A549 (cell line): ENCODE data around the gene ZDHHC18. TPM values are rescaled to one million over a fixed set of nuclear protein-coding genes. Genes with fewer than 3 reads are reported as not detected.

ENCODE experiments used
- ATAC-seq, 2 experiments: fragments of 200-7000 bp in 1 of 2; fragments of >200 bp in 1 of 2; cut with Nextera tagmentation in 1 of 2; cut with Tn5 transposase in 1 of 2; 3 replicates each; pipeline versions ENCODE4 v1.8.0 to v1.9.1; 2018 to 2020; ENCODE audit warnings: mild to moderate bottlenecking in 1 of 2, moderate library complexity in 1 of 2
- CTCF ChIA-PET: fragments of 300-600 bp; sonication (Branson Sonifier 250); formaldehyde crosslinking; extraction: SDS; loops from one replicate; lab custom pipeline; 2021; ENCODE audit warnings: antibody characterized with exemption, inconsistent platforms; lab: Yijun Ruan, JAX
- POLR2A ChIA-PET: fragments of 350-600 bp; formaldehyde crosslinking; extraction: SDS; loops from one replicate; lab custom pipeline; 2021; ENCODE audit warnings: antibody characterized with exemption, inconsistent platforms; lab: Yijun Ruan, JAX
- DNase-seq, 2 experiments: peaks; one replicate each; pipeline versions ENCODE4 v3.0.0 to v3.0.0-alpha.2; 2011 to 2016; ENCODE audit warnings: low read depth in 1 of 2, low spot score in 1 of 2
- FAIRE-seq: peaks from 2 replicates; lab custom pipeline; 2011; peaks lifted over from hg19 to GRCh38; lab: Jason Lieb, UNC
- H3K27ac ChIP-seq, 2 experiments: fragments of >200 bp; sonication (Bioruptor Twin); formaldehyde crosslinking; 3 replicates each; pipeline ENCODE4 v1.5.1; 2016 to 2017
- H3K4me1 ChIP-seq: fragments of >200 bp; sonication (Bioruptor Twin); formaldehyde crosslinking; 3 replicates; pipeline ENCODE4 v1.6.1; 2016
- H3K4me2 ChIP-seq: fragments of >200 bp; sonication (Bioruptor Twin); formaldehyde crosslinking; 3 replicates; pipeline ENCODE4 v1.6.1; 2016
- H3K4me3 ChIP-seq: fragments of >200 bp; sonication (Bioruptor Twin); formaldehyde crosslinking; 3 replicates; pipeline ENCODE4 v1.5.1; 2016
- H3K9me3 ChIP-seq: fragments of >200 bp; sonication (Bioruptor Twin); formaldehyde crosslinking; 3 replicates; pipeline ENCODE4 v1.6.1; 2016
- CEBPB ChIP-seq, 2 experiments: fragments of >200 bp in 1 of 2; sonication (Bioruptor Twin) in 1 of 2; formaldehyde crosslinking in 1 of 2; IDR thresholded peaks; 2 replicates each; pipeline ENCODE4 v1.6.1; 2012 to 2016
- CHD4 ChIP-seq: fragments of 200-600 bp; sonication (generic); IDR thresholded peaks from 2 replicates; pipeline ENCODE4 v1.6.1; 2016; ENCODE audit warnings: antibody characterized with exemption, mild to moderate bottlenecking, borderline replicate concordance
- EHMT2 ChIP-seq: fragments of 200-600 bp; sonication (generic); IDR thresholded peaks from 2 replicates; pipeline ENCODE4 v1.6.1; 2016; ENCODE audit warnings: antibody characterized with exemption, low read depth, mild to moderate bottlenecking, moderate library complexity
- ESRRA ChIP-seq: fragments of 150-350 bp; IDR thresholded peaks from 2 replicates; pipeline ENCODE4 v1.6.1; 2014; ENCODE audit warnings: mild to moderate bottlenecking, low read length, borderline replicate concordance
- HEYL ChIP-seq: fragments of 250-450 bp; sonication (Bioruptor Pico); IDR thresholded peaks from 2 replicates; pipeline ENCODE4 v1.8.0; 2021; ENCODE audit warnings: mild to moderate bottlenecking, moderate library complexity
- HOXA7 ChIP-seq: fragments of 250-450 bp; sonication (Bioruptor Pico); IDR thresholded peaks from 2 replicates; pipeline ENCODE4 v1.5.0; 2020; ENCODE audit warnings: mild to moderate bottlenecking, moderate library complexity
- HOXB13 ChIP-seq: fragments of 250-450 bp; sonication (Bioruptor Pico); IDR thresholded peaks from 2 replicates; pipeline ENCODE4 v1.5.0; 2020; ENCODE audit warnings: low read depth, mild to moderate bottlenecking, moderate library complexity
- JUN ChIP-seq, 2 experiments: fragments of >200 bp; sonication (Bioruptor Twin); formaldehyde crosslinking; IDR thresholded peaks; 2 replicates in 1 of 2; 3 replicates in 1 of 2; pipeline ENCODE4 v1.6.1; 2016 to 2017
- MAZ ChIP-seq: fragments of 150-350 bp; IDR thresholded peaks from 2 replicates; pipeline ENCODE4 v1.6.1; 2014; ENCODE audit warnings: antibody characterized with exemption, low read depth, low read length, borderline replicate concordance
- RFX5 ChIP-seq: fragments of 450-650 bp; IDR thresholded peaks from 2 replicates; pipeline ENCODE4 v1.7.1; 2014; ENCODE audit warnings: antibody characterized with exemption, mild to moderate bottlenecking, moderate library complexity
- RNF2 ChIP-seq: fragments of 200-600 bp; sonication (generic); IDR thresholded peaks from 2 replicates; pipeline ENCODE4 v1.6.1; 2016; ENCODE audit warnings: low read depth, mild to moderate bottlenecking, antibody characterized with exemption, moderate library complexity, borderline replicate concordance
- SREBF2 ChIP-seq: fragments of 450-650 bp; IDR thresholded peaks from 2 replicates; pipeline ENCODE4 v1.6.1; 2014; ENCODE audit warnings: mild to moderate bottlenecking, moderate library complexity
- ZC3H11A ChIP-seq: fragments of 450-650 bp; IDR thresholded peaks from 2 replicates; pipeline ENCODE4 v1.6.1; 2014; ENCODE audit warnings: antibody characterized with exemption, mild to moderate bottlenecking
- ZNF302 ChIP-seq: fragments of 250-450 bp; sonication (Bioruptor Pico); IDR thresholded peaks from 2 replicates; pipeline ENCODE4 v1.9.0; 2021; ENCODE audit warnings: inconsistent platforms, mild to moderate bottlenecking, moderate library complexity
- WGBS: methylation state at CpG from one replicate; pipeline ENCODE4 v1.1.6; 2017; ENCODE audit errors: missing lambda C conversion rate; 5-methylcytosine and 5-hydroxymethylcytosine counted together
- polyA plus RNA-seq, 4 experiments: library from polyadenylated mRNA; depleted of rRNA in 3 of 4; stranded (reverse); fragments of >200 nt; fragmentation: RNase III in 1 of 4; extraction: RNeasy Plus Mini Kit Qiagen cat#74134 plus additional on column Dnase treatment in 1 of 4; gene quantifications; 2 replicates in 3 of 4; 3 replicates in 1 of 4; pipeline ENCODE4 v1.2.3, GENCODE V29; 2011 to 2017
- TF ChIP-seq, protein P1 (sequence below): IDR thresholded peaks from 2 replicates; pipeline ENCODE4 v1.6.1; 2012
- TF ChIP-seq, protein P2 (sequence below): fragments of 150-350 bp; IDR thresholded peaks from 2 replicates; pipeline ENCODE4 v1.6.1; 2014; ENCODE audit warnings: low read depth, mild to moderate bottlenecking, low read length
- TF ChIP-seq, protein P3 (sequence below): fragments of 250-450 bp; sonication (Bioruptor Pico); IDR thresholded peaks from 2 replicates; pipeline ENCODE4 v1.5.0; 2020; ENCODE audit warnings: low read depth, mild to moderate bottlenecking, moderate library complexity
- TF ChIP-seq, protein P4 (sequence below): IDR thresholded peaks from 2 replicates; pipeline ENCODE4 v1.6.1; 2012; ENCODE audit warnings: low read depth, borderline replicate concordance
- TF ChIP-seq, protein P5 (sequence below): fragments of 250-450 bp; sonication (Bioruptor Pico); IDR thresholded peaks from 2 replicates; pipeline ENCODE4 v1.5.0; 2021; ENCODE audit warnings: mild to moderate bottlenecking, moderate library complexity, borderline replicate concordance
- TF ChIP-seq, protein P6 (sequence below): IDR thresholded peaks from 2 replicates; pipeline ENCODE4 v1.6.1; 2012

Gene ZDHHC18
- polyA plus RNA-seq, 2 of the 4 experiments (the other 2 are of a cell fraction) = 16.2 to 20.0 TPM

DNA sequence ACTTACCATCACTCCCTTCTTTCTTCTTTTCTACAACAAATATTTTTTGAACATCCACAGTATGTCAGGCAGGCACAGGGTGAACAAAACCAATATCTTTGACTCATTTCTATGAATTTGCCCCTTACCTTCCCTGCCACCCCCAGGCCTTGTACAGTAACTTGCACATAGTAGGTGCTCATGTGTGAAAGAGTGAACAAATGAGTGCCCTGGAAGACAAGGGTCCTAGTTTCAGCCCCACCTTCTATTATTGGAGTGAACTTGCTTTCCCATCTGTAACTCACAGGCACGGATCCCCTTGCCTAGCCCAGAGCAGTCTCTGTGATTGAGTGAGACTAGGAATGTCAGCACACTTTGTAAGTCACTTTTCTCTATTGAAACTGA is 12.8 kb downstream of the ZDHHC18 start:
- TF ChIP-seq, protein P1, sequence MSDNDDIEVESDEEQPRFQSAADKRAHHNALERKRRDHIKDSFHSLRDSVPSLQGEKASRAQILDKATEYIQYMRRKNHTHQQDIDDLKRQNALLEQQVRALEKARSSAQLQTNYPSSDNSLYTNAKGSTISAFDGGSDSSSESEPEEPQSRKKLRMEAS = no peak
- TF ChIP-seq HOXB13 (CRISPR knock-in tag) = no peak
- TF ChIP-seq, protein P2, sequence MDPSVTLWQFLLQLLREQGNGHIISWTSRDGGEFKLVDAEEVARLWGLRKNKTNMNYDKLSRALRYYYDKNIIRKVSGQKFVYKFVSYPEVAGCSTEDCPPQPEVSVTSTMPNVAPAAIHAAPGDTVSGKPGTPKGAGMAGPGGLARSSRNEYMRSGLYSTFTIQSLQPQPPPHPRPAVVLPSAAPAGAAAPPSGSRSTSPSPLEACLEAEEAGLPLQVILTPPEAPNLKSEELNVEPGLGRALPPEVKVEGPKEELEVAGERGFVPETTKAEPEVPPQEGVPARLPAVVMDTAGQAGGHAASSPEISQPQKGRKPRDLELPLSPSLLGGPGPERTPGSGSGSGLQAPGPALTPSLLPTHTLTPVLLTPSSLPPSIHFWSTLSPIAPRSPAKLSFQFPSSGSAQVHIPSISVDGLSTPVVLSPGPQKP = no peak
- no peak for TF ChIP-seq CHD4
- no peak for TF ChIP-seq HEYL
- TF ChIP-seq JUN (IDR thresholded peaks at IDR 0.05) = no peak
- no peak for TF ChIP-seq ZNF302
- no peak for TF ChIP-seq EHMT2
- TF ChIP-seq RFX5 = no peak
- TF ChIP-seq, protein P3, sequence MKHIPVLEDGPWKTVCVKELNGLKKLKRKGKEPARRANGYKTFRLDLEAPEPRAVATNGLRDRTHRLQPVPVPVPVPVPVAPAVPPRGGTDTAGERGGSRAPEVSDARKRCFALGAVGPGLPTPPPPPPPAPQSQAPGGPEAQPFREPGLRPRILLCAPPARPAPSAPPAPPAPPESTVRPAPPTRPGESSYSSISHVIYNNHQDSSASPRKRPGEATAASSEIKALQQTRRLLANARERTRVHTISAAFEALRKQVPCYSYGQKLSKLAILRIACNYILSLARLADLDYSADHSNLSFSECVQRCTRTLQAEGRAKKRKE (CRISPR knock-in tag) = no peak
- TF ChIP-seq ZC3H11A = no peak
- no peak for TF ChIP-seq MAZ
- CTCF ChIA-PET = interaction anchor here (1.1 to 1.4 kb wide), 2 partner anchors 38 to 237 kb away, joined by 3 read pairs; no protein-coding TSS in a partner anchor
- 100% methylated on average over 1 of the region's 1 CpG for WGBS
- POLR2A ChIA-PET = no interaction called here
- no peak for FAIRE-seq
- Histone ChIP-seq H3K4me2 (no peak overlapping the region), H3K4me1 (peaks cover 3% of the 10 kb centered on the region; the same call in 2 of the 3 replicates), H3K4me3 (no peak overlapping the region), H3K9me3 (no peaks in the 10 kb centered on the region), H3K27ac (peak overlapping the region in 1 of 2 experiments; percentile 73; a peak in 4 of 6 replicates)
- no peak; a peak in 2 of 6 replicates for ATAC-seq
- no peak for DNase-seq

DNA sequence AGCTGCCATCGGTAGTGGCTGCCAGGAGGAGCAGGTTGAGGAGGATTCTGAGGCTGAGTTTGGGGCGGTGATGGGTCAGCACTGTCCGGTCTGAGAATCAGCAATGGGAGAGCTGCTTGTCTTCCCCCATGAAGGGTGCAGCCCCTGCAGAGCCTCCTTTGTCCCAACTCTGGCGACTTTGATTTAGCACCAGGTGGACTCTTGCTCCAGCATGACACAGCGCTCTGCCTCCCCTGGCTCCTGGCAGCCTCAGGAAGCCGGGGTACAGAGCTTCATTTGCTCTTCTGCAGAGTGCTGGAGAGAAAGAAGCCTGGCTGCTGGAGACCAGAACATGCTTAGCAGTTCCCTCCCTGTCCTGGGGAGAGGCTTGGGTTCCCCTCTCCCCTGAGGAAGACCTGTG is 13.3 kb downstream of the ZDHHC18 start:
- H3K4me3 ChIP-seq = no peak overlapping the region
- DNase-seq = no peak
- FAIRE-seq = no peak
- POLR2A ChIA-PET = no interaction called here
- H3K9me3 ChIP-seq = no peaks in the 10 kb centered on the region
- peak; percentile 8 to 39; a peak in 4 of 6 replicates for ATAC-seq
- H3K27ac ChIP-seq = peak overlapping the region in 1 of 2 experiments; percentile 73; a peak in 4 of 6 replicates
- 59% methylated on average over 5 of the region's 6 CpGs for WGBS
- CTCF ChIA-PET = interaction anchor here (1.4 kb wide), 1 partner anchor 39 kb away, joined by 3 read pairs; no protein-coding TSS in a partner anchor
- peaks cover 8% of the 10 kb centered on the region; the same call in 2 of the 3 replicates for H3K4me1 ChIP-seq
- H3K4me2 ChIP-seq = no peak overlapping the region
- TF ChIP-seq SREBF2 (no peak), HOXA7 (CRISPR knock-in tag) (no peak), ZC3H11A (no peak), ESRRA (no peak), RNF2 (no peak), CEBPB (IDR thresholded peaks at IDR 0.05) (no peak)
- TF ChIP-seq, protein P4, sequence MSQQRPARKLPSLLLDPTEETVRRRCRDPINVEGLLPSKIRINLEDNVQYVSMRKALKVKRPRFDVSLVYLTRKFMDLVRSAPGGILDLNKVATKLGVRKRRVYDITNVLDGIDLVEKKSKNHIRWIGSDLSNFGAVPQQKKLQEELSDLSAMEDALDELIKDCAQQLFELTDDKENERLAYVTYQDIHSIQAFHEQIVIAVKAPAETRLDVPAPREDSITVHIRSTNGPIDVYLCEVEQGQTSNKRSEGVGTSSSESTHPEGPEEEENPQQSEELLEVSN = no peak
- TF ChIP-seq, protein P5, sequence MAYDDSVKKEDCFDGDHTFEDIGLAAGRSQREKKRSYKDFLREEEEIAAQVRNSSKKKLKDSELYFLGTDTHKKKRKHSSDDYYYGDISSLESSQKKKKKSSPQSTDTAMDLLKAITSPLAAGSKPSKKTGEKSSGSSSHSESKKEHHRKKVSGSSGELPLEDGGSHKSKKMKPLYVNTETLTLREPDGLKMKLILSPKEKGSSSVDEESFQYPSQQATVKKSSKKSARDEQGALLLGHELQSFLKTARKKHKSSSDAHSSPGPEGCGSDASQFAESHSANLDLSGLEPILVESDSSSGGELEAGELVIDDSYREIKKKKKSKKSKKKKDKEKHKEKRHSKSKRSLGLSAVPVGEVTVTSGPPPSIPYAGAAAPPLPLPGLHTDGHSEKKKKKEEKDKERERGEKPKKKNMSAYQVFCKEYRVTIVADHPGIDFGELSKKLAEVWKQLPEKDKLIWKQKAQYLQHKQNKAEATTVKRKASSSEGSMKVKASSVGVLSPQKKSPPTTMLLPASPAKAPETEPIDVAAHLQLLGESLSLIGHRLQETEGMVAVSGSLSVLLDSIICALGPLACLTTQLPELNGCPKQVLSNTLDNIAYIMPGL (CRISPR knock-in tag) = no peak
- TF ChIP-seq, protein P6, sequence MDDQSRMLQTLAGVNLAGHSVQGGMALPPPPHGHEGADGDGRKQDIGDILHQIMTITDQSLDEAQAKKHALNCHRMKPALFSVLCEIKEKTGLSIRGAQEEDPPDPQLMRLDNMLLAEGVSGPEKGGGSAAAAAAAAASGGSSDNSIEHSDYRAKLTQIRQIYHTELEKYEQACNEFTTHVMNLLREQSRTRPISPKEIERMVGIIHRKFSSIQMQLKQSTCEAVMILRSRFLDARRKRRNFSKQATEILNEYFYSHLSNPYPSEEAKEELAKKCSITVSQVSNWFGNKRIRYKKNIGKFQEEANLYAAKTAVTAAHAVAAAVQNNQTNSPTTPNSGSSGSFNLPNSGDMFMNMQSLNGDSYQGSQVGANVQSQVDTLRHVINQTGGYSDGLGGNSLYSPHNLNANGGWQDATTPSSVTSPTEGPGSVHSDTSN = no peak
